ENCODE data around the gene LNP1. TPM values are rescaled to one million over a fixed set of nuclear protein-coding genes. Genes with fewer than 3 reads are reported as not detected.
"Not testable (repeated sequence)": the region's sequence is repeated elsewhere in the genome, so short reads cannot be mapped to it uniquely, and the experiment has no call there.

Gene LNP1
- total RNA-seq, 2 experiments from 2014 or later, result 1.9 to 2.4 TPM

DNA sequence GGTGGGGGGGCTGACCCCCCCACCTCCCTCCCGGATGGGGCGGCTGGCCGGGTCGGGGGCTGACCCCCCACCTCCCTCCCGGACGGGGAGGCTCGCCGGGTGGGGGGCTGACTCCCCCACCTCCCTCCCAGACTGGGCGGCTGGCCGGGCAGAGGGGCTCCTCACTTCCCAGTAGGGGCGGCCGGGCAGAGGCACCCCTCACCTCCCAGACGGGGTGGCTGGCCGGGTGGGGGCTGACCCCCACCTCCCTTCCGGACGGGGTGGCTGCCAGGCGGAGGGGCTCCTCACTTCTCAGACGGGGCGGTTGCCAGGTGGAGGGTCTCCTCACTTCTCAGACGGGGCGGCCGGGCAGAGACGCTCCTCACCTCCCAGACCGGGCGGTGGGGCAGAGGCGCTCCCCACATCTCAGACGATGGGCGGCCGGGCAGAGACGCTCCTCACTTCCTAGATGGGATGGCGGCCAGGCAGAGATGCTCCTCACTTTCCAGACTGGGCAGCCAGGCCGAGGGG is 76.6 kb downstream of the LNP1 start:
- POLR2A ChIA-PET; H3K36me3 Mint-ChIP-seq (ENCODE audit: low read depth); H3K27ac Mint-ChIP-seq; H3K9me3 Mint-ChIP-seq; H3K4me3 Mint-ChIP-seq; CTCF ChIA-PET; H3K27me3 Mint-ChIP-seq; H3K4me1 Mint-ChIP-seq; DNase-seq: not testable (repeated sequence)

DNA sequence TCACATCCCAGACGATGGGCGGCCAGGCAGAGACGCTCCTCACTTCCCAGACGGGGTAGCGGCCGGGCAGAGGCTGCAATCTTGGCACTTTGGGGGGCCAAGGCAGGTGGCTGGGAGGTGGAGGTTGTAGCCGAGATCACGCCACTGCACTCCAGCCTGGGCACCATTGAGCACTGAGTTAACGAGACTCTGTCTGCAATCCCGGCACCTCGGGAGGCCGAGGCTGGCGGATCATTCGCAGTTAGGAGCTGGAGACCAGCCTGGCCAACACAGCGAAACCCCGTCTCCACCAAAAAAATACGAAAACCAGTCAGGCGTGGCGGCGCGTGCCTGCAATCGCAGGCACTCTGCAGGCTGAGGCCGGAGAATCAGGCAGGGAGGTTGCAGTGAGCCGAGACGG is 77.2 kb downstream of the LNP1 start:
- peaks cover 11% of the 10 kb centered on the region for H3K27me3 Mint-ChIP-seq

DNA sequence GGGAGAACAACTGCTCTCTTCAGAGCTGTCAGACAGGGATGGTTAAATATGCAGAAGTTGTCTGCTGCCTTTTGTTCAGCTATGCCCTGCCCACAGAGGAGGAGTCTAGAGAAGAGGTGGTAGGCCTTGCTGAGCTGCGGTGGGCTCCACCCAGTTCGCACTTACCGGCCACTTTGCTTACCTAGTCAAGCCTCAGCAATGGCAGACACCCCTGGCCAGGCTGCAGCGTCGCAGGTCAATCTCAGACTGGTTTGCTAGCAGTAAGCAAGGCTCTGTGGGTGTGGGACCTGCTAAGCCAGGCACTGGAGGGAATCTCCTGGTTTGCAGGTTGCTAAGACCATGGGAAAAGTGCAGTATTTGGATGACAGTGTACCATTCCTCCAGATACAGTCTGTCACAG is 78.7 kb downstream of the LNP1 start:
- Mint-ChIP-seq H3K36me3 (ENCODE audit: low read depth) (no peaks in the 10 kb centered on the region), H3K27ac (no peak overlapping the region), H3K4me1 (no peaks in the 10 kb centered on the region), H3K9me3 (no peaks in the 10 kb centered on the region), H3K27me3 (peaks cover 17% of the 10 kb centered on the region), H3K4me3 (no peak overlapping the region)
- no peak for DNase-seq
- POLR2A ChIA-PET, result no interaction called here
- CTCF ChIA-PET, result no interaction called here

More for the DNA sequence above, 77.2 kb downstream of the LNP1 start:
- DNase-seq; H3K9me3 Mint-ChIP-seq; H3K36me3 Mint-ChIP-seq (ENCODE audit: low read depth); CTCF ChIA-PET; POLR2A ChIA-PET; H3K4me1 Mint-ChIP-seq; H3K4me3 Mint-ChIP-seq; H3K27ac Mint-ChIP-seq: not testable (repeated sequence)

- ChIA-PET CTCF (interaction anchor here (1.2 kb wide), 1 partner anchor 20 kb away, joined by 3 read pairs; no protein-coding TSS in a partner anchor), POLR2A (no interaction called here)
- Mint-ChIP-seq H3K27me3 (peaks cover 18% of the 10 kb centered on the region), H3K4me3 (no peak overlapping the region), H3K36me3 (ENCODE audit: low read depth) (no peaks in the 10 kb centered on the region), H3K4me1 (no peaks in the 10 kb centered on the region), H3K27ac (no peak overlapping the region), H3K9me3 (no peaks in the 10 kb centered on the region)
- DNase-seq, result no peak
These were observed 80.8 kb downstream of the LNP1 start for GRCh38 chr3:100482176-100482575.

GRCh38 chr3:100483529-100483928 is 82.2 kb downstream of the LNP1 start:
- H3K4me1 Mint-ChIP-seq, result no peaks in the 10 kb centered on the region
- no peaks in the 10 kb centered on the region for H3K36me3 Mint-ChIP-seq (ENCODE audit: low read depth)
- H3K27ac Mint-ChIP-seq, result no peak overlapping the region
- peaks cover 20% of the 10 kb centered on the region for H3K27me3 Mint-ChIP-seq
- H3K9me3 Mint-ChIP-seq, result no peaks in the 10 kb centered on the region
- ChIA-PET CTCF (interaction anchor here (1.2 kb wide), 1 partner anchor 9 kb away, joined by 3 read pairs; the partner anchor contains the start of gene TMEM45A), POLR2A (no interaction called here)
- DNase-seq, result no peak
- H3K4me3 Mint-ChIP-seq, result no peak overlapping the region

DNA sequence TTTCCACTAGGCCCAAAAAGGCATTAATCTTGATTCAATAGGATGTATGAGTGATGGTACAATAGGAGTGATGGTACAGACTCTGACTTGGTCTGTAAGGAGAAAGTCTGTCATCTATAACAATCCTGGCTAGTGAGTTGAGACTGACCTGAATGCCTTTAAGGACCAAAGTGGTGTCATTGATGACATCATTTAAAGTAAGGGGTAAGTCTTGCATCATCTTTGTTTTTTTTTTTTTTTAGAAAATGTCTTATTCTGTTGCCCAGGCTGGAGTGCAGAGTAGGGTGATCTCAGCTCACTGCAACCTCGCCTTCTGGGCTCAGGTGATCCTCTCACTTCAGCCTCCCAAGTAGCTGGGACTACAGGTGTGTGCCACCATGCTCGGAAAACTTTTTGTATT is 85.5 kb downstream of the LNP1 start:
- Mint-ChIP-seq H3K9me3 (no peaks in the 10 kb centered on the region), H3K27ac (no peak overlapping the region), H3K4me1 (peaks cover 2% of the 10 kb centered on the region), H3K27me3 (peaks cover 25% of the 10 kb centered on the region), H3K36me3 (ENCODE audit: low read depth) (no peaks in the 10 kb centered on the region), H3K4me3 (no peak overlapping the region)
- ChIA-PET POLR2A (interaction anchor here (1.0 kb wide), 1 partner anchor 21 kb away, joined by 3 read pairs; no protein-coding TSS in a partner anchor), CTCF (interaction anchor here (1.7 kb wide), 1 partner anchor 24 kb away, joined by 3 read pairs; no protein-coding TSS in a partner anchor)
- DNase-seq, result no peak

GRCh38 chr3:100489118-100489517 is 87.8 kb downstream of the LNP1 start:
- Mint-ChIP-seq H3K9me3 (no peaks in the 10 kb centered on the region), H3K27ac (no peak overlapping the region), H3K4me1 (peaks cover 12% of the 10 kb centered on the region), H3K27me3 (peaks cover 17% of the 10 kb centered on the region), H3K36me3 (ENCODE audit: low read depth) (no peaks in the 10 kb centered on the region), H3K4me3 (no peak overlapping the region)
- ChIA-PET POLR2A (no interaction called here), CTCF (interaction anchor here (1.5 kb wide), 1 partner anchor 26 kb away, joined by 3 read pairs; no protein-coding TSS in a partner anchor)
- no peak for DNase-seq

GRCh38 chr3:100492059-100493006 is 91.0 kb downstream of the LNP1 start, which contains the start of gene TMEM45A:
Gene TMEM45A, plus strand, starts transcription at chr3:100492619. Its CDS starts 62,593 bp downstream, at chr3:100555212.
- CTCF ChIA-PET, result interaction anchor here (0.7 to 1.2 kb wide), 5 partner anchors 8 to 684 kb away, joined by 3 to 9 read pairs (median 3); no protein-coding TSS in a partner anchor
- DNase-seq, result peak; percentile 84
- POLR2A ChIA-PET, result no interaction called here
- Mint-ChIP-seq H3K4me3 (peak within 1 kb of the TSS; percentile 78), H3K27ac (no peak within 1 kb of the TSS), H3K9me3 (no peaks in the 10 kb centered on the region), H3K27me3 (peaks cover 23% of the 10 kb centered on the region), H3K36me3 (ENCODE audit: low read depth) (no peaks in the 10 kb centered on the region), H3K4me1 (peaks cover 12% of the 10 kb centered on the region)

GRCh38 chr3:100496711-100497261 is 95.4 kb downstream of the LNP1 start:
- no peak overlapping the region for H3K4me3 Mint-ChIP-seq
- POLR2A ChIA-PET, result no interaction called here

DNA sequence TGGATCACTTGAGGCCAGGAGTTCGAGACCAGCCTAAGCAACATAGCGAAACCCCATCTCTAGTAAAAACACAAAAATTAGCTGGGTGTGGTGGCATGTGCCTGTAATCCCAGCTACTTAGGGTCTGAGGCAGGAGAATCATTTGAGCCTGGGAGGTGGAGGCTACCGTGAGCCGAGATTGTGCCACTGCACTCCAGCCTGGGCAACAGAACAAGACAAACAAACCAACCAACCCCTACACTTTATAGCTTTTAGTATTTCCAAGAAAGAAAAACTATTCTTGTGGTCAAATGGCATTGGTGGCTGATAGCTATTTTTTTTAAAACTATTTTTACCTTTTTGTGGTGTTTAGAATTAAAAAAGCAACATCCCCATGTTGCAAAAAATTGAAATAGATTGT is 98.3 kb downstream of the LNP1 start:
- Mint-ChIP-seq H3K4me1 (no peaks in the 10 kb centered on the region), H3K4me3 (no peak overlapping the region), H3K36me3 (ENCODE audit: low read depth) (no peaks in the 10 kb centered on the region), H3K27ac (no peak overlapping the region), H3K9me3 (no peaks in the 10 kb centered on the region), H3K27me3 (peaks cover 20% of the 10 kb centered on the region)
- no peak for DNase-seq
- CTCF ChIA-PET, result no interaction called here
- POLR2A ChIA-PET, result no interaction called here

More at GRCh38 chr3:100496711-100497261, 95.4 kb downstream of the LNP1 start:
- no peak for DNase-seq
- Mint-ChIP-seq H3K36me3 (ENCODE audit: low read depth) (no peaks in the 10 kb centered on the region), H3K9me3 (no peaks in the 10 kb centered on the region), H3K27ac (no peak overlapping the region), H3K4me1 (peaks cover 10% of the 10 kb centered on the region), H3K27me3 (peaks cover 16% of the 10 kb centered on the region)
- CTCF ChIA-PET, result no interaction called here

GRCh38 chr3:100500320-100500880 is 99.1 kb downstream of the LNP1 start:
- CTCF ChIA-PET, result no interaction called here
- POLR2A ChIA-PET, result no interaction called here
- no peaks in the 10 kb centered on the region for H3K9me3 Mint-ChIP-seq

DNA sequence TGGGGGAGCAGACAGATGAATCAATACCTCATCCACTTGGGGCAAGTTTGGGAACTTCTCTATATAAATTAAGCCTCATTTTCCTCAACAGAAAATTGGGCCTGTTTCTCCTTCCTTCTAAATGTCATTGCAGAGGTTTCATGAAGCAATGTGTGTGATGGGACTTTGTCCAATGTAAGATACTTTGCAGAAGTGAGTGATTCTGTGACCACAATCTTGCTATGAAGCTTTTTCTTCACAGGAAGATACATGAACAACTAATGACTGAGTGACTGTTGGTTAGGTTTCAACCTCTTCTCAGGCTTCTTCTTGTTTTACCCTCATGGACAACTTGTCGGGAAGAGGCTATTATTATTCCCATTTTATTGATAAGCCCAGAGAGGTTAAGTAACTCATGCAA is 102.1 kb downstream of the LNP1 start:
- no peak for DNase-seq
- H3K4me1 Mint-ChIP-seq, result no peaks in the 10 kb centered on the region
- POLR2A ChIA-PET, result no interaction called here
- H3K9me3 Mint-ChIP-seq, result no peaks in the 10 kb centered on the region
- H3K27ac Mint-ChIP-seq, result no peak overlapping the region
- peaks cover 16% of the 10 kb centered on the region for H3K27me3 Mint-ChIP-seq
- H3K4me3 Mint-ChIP-seq, result no peak overlapping the region
- CTCF ChIA-PET, result no interaction called here
- no peaks in the 10 kb centered on the region for H3K36me3 Mint-ChIP-seq (ENCODE audit: low read depth)

More at GRCh38 chr3:100500320-100500880, 99.1 kb downstream of the LNP1 start:
- no peaks in the 10 kb centered on the region for H3K4me1 Mint-ChIP-seq
- H3K27me3 Mint-ChIP-seq, result peaks cover 19% of the 10 kb centered on the region
- no peak overlapping the region for H3K27ac Mint-ChIP-seq
- H3K4me3 Mint-ChIP-seq, result no peak overlapping the region
- no peaks in the 10 kb centered on the region for H3K36me3 Mint-ChIP-seq (ENCODE audit: low read depth)
- DNase-seq, result no peak
